Ovary (tissue), 9 donors: Measurements from ENCODE around the gene GTF3C2. TPM values are rescaled to one million over a fixed set of nuclear protein-coding genes. Genes with fewer than 3 reads are reported as not detected.
"Not testable (repeated sequence)": the region's sequence is repeated elsewhere in the genome, so short reads cannot be mapped to it uniquely, and the experiment has no call there.

Source experiments
- DNase-seq, 5 donors: peaks; one replicate each; pipeline ENCODE4 v3.0.0-alpha.2; 2019 to 2020
- H3K27ac ChIP-seq, 2 donors: fragments of 200-600 bp; one replicate each; pipeline versions ENCODE4 v1.5.1 to v1.8.0; 2019 to 2022
- H3K27me3 ChIP-seq: fragments of 200-600 bp; one replicate; pipeline ENCODE4 v1.8.0; 2022
- H3K36me3 ChIP-seq: fragments of 200-600 bp; sonication (generic); one replicate; pipeline ENCODE4 v1.5.1; 2019
- H3K4me1 ChIP-seq: one replicate; pipeline ENCODE4 v1.8.1; 2013; ENCODE audit warnings: mild to moderate bottlenecking, moderate library complexity; ENCODE audit not compliant: insufficient read depth
- H3K4me3 ChIP-seq: fragments of 200-600 bp; sonication (generic); one replicate; pipeline ENCODE4 v1.5.1; 2017
- H3K9me3 ChIP-seq, 2 donors: fragments of 200-600 bp in 1 of 2; sonication (generic) in 1 of 2; one replicate each; pipeline versions ENCODE4 v1.5.1 to v1.8.1; 2013 to 2019; ENCODE audit warnings: mild to moderate bottlenecking in 1 of 2, moderate library complexity in 1 of 2
- CTCF ChIP-seq, 3 donors: fragments of 450-650 bp in 2 of 3; fragments of 200-600 bp in 1 of 3; IDR thresholded peaks; one replicate each; pipeline versions ENCODE4 v1.5.1 to v1.8.0; 2016 to 2022; ENCODE audit warnings: antibody characterized with exemption in 3 of 3, mild to moderate bottlenecking in 1 of 3
- EP300 ChIP-seq: sonication (generic); formaldehyde crosslinking; IDR thresholded peaks from one replicate; pipeline ENCODE4 v1.6.1; 2017; ENCODE audit warnings: antibody characterized with exemption
- POLR2A ChIP-seq: fragments of 450-650 bp; IDR thresholded peaks from one replicate; pipeline ENCODE4 v1.6.1; 2017; ENCODE audit warnings: antibody characterized with exemption, mild to moderate bottlenecking, moderate library complexity
- WGBS, 3 donors: extraction: QIAGEN DNeasy Blood & Tissue Kit in 1 of 3; methylation state at CpG; one replicate each; pipeline versions ENCODE4 v1.1.5 to v1.1.7; 2013 to 2017; 5-methylcytosine and 5-hydroxymethylcytosine counted together
- intact Hi-C, 4 donors: fragments of 100-400 bp; cut with DNase I; formaldehyde crosslinking; loops; one replicate each; pipeline versions ENCODE4 v1.11.0 to v1.15.1; 2022 to 2023
- polyA plus RNA-seq, 2 donors: library from polyadenylated mRNA; stranded (reverse); fragments of 200-250 nt in 1 of 2; fragments of 350-450 nt in 1 of 2; fragmentation: Illumina TruSeq in 1 of 2; extraction: RNeasy Lipid Tissue Mini Kit (QIAGEN cat#74804) in 1 of 2; gene quantifications; one replicate each; pipeline ENCODE4 v1.2.3, GENCODE V29; 2013 to 2014
- total RNA-seq, 7 donors: library from RNA; depleted of rRNA in 2 of 7; stranded (reverse); fragments of >200 nt in 2 of 7; fragmentation: NEBNext Ultra II Directional in 3 of 7; extraction: Animal tissue kit (Norgen Biotek cat#: 25700) in 3 of 7; gene quantifications; one replicate each; pipeline versions ENCODE4 v1.1.0 to v1.2.4, GENCODE V29; 2016 to 2023
- donor health status: DM: no; HTN: no; CAD: no; lungs with moderate emphysema.
- donor health status: DM: no; HTN: no; CAD: no.
- donor health status: Bipolar disorder and iron deficiency.
- donor health status: DM: yes; HTN: yes; CAD: no.
- donor health status: DM: no; HTN: no; CAD: no.
- donor health status: DM: yes; HTN: yes; CAD: no.

Gene GTF3C2
- total and polyA plus RNA-seq, 9 donors = 26.8 to 57.7 (median 45.8) TPM

GRCh38 chr2:27323596-27324285, 32.8 kb downstream of the GTF3C2 start:
- no peak for TF ChIP-seq CTCF (IDR thresholded peaks at IDR 0.05)
- no peak for TF ChIP-seq POLR2A
- no peak for TF ChIP-seq EP300
- Histone ChIP-seq H3K27ac (peak overlapping the region; percentile 56 to 89), H3K4me3 (peak overlapping the region; percentile 62), H3K27me3 (no peaks in the 10 kb centered on the region), H3K36me3 (no peaks in the 10 kb centered on the region), H3K4me1 (peaks cover 13% of the 10 kb centered on the region), H3K9me3 (no peaks in the 10 kb centered on the region)
- intact Hi-C loops = no loop called here
- no peak for DNase-seq
- 9 to 17% (median 10%) methylated on average over 5 of the region's 5 CpGs for WGBS, 3 donors

GRCh38 chr2:27322766-27323595, 33.6 kb downstream of the GTF3C2 start, which contains the start of gene MPV17:
Gene MPV17, minus strand, starts transcription at chr2:27323097. Its CDS starts 580 bp downstream, at chr2:27322517.
- intact Hi-C loops = no loop called here
- 0 to 1% (median 1%) methylated on average over 38 to 39 of the region's 39 CpGs for WGBS, 3 donors
- no peaks in the 10 kb centered on the region for H3K9me3 ChIP-seq

GRCh38 chr2:27322301-27322765, 34.2 kb downstream of the GTF3C2 start:
- H3K27me3 ChIP-seq = no peaks in the 10 kb centered on the region
- H3K4me1 ChIP-seq = peaks cover 13% of the 10 kb centered on the region
- TF ChIP-seq POLR2A = no peak
- no peak for TF ChIP-seq EP300
- no peak for TF ChIP-seq CTCF (IDR thresholded peaks at IDR 0.05)
- H3K9me3 ChIP-seq = no peaks in the 10 kb centered on the region
- peak overlapping the region; percentile 62 for H3K4me3 ChIP-seq
- intact Hi-C loops = no loop called here
- DNase-seq = peak in 2 of 5 donors; percentile 36 to 47
- WGBS, 3 donors = 2 to 7% (median 3%) methylated on average over 9 to 10 of the region's 10 CpGs
- peak overlapping the region in 1 of 2 donors; percentile 56 for H3K27ac ChIP-seq
- H3K36me3 ChIP-seq = no peaks in the 10 kb centered on the region

More at GRCh38 chr2:27322766-27323595, 33.6 kb downstream of the GTF3C2 start, which contains the start of gene MPV17:
- Histone ChIP-seq H3K4me3 (peak within 1 kb of the TSS; percentile 62), H3K27ac (peak within 1 kb of the TSS; percentile 56 to 89), H3K27me3 (no peaks in the 10 kb centered on the region), H3K4me1 (peaks cover 13% of the 10 kb centered on the region), H3K36me3 (no peaks in the 10 kb centered on the region)
- no peak for TF ChIP-seq EP300
- no peak for TF ChIP-seq CTCF (IDR thresholded peaks at IDR 0.05)
- peak; percentile 96 for TF ChIP-seq POLR2A
- DNase-seq = peak; percentile 90 to 95 (median 92)

GRCh38 chr2:27320958-27321543, 35.5 kb downstream of the GTF3C2 start:
- no peak for TF ChIP-seq POLR2A
- TF ChIP-seq CTCF (IDR thresholded peaks at IDR 0.05) = no peak
- TF ChIP-seq EP300 = no peak
- no peaks in the 10 kb centered on the region for H3K9me3 ChIP-seq
- H3K36me3 ChIP-seq = no peaks in the 10 kb centered on the region
- intact Hi-C loops = no loop called here
- H3K27ac ChIP-seq = no peak overlapping the region
- WGBS, 3 donors = 52 to 55% (median 53%) methylated on average over 8 of the region's 8 CpGs
- H3K27me3 ChIP-seq = no peaks in the 10 kb centered on the region
- H3K4me3 ChIP-seq = no peak overlapping the region
- peak in 4 of 5 donors; percentile 28 to 64 (median 48) for DNase-seq
- peaks cover 13% of the 10 kb centered on the region for H3K4me1 ChIP-seq

- H3K9me3 ChIP-seq, H3K27ac ChIP-seq, intact Hi-C loops, H3K36me3 ChIP-seq, DNase-seq, H3K27me3 ChIP-seq, H3K4me3 ChIP-seq: not testable (repeated sequence)
- H3K4me1 ChIP-seq = peaks cover 13% of the 10 kb centered on the region
- WGBS, 3 donors = 93 to 96% (median 94%) methylated on average over 15 of the region's 15 CpGs
These were observed 36.7 kb downstream of the GTF3C2 start for GRCh38 chr2:27319839-27320238.
